22Rv1 (cell line): ENCODE results near the gene KLHL30.

Experiments used
- H3K27ac ChIP-seq: fragments of 450-650 bp; 2 replicates; pipeline ENCODE4 v1.5.1; 2017
- CTCF ChIP-seq: fragments of 450-650 bp; IDR thresholded peaks from 2 replicates; pipeline ENCODE4 v1.5.1; 2017; ENCODE audit warnings: mild to moderate bottlenecking
- ZFX ChIP-seq: fragments of 450-650 bp; IDR thresholded peaks from 2 replicates; pipeline ENCODE4 v1.6.1; 2017; ENCODE audit warnings: antibody characterized with exemption, borderline replicate concordance

Gene KLHL30

GRCh38 chr2:238094438-238095022 lies 43.9 kb upstream of the KLHL30 start:
- H3K27ac ChIP-seq: no peak overlapping the region
- TF ChIP-seq ZFX (no peak), CTCF (no peak)

GRCh38 chr2:238095143-238095542 lies 43.3 kb upstream of the KLHL30 start:
- TF ChIP-seq ZFX (no peak), CTCF (no peak)
- H3K27ac ChIP-seq: no peak overlapping the region

- TF ChIP-seq CTCF (no peak), ZFX (no peak)
- peak overlapping the region; percentile 10; the same call in 1 of the 2 replicates for H3K27ac ChIP-seq
Measured at GRCh38 chr2:238096311-238097011, 42.0 kb upstream of the KLHL30 start.

- TF ChIP-seq ZFX (no peak), CTCF (no peak)
- H3K27ac ChIP-seq: no peak overlapping the region
Measured at GRCh38 chr2:238097201-238097987, 41.1 kb upstream of the KLHL30 start.

GRCh38 chr2:238097988-238098871 lies 40.2 kb upstream of the KLHL30 start:
- TF ChIP-seq CTCF (peak; percentile 17), ZFX (no peak)
- peak overlapping the region; percentile 55 for H3K27ac ChIP-seq

- peak overlapping the region; percentile 55 for H3K27ac ChIP-seq
- no peak for TF ChIP-seq ZFX
- TF ChIP-seq CTCF: no peak
Measured at GRCh38 chr2:238098901-238099713, 39.4 kb upstream of the KLHL30 start.
